SH-SY5Y (cell line): Measurements from ENCODE around the gene TMCO6.

Source experiments
- GATA2 ChIP-seq: IDR thresholded peaks from 2 replicates; pipeline ENCODE4 v1.6.1; 2011; ENCODE audit warnings: mild to moderate bottlenecking, low read depth, low read length
- GATA3 ChIP-seq: IDR thresholded peaks from 2 replicates; pipeline ENCODE4 v1.6.1; 2011; ENCODE audit warnings: low read depth, mild to moderate bottlenecking, low read length, moderate library complexity

DNA sequence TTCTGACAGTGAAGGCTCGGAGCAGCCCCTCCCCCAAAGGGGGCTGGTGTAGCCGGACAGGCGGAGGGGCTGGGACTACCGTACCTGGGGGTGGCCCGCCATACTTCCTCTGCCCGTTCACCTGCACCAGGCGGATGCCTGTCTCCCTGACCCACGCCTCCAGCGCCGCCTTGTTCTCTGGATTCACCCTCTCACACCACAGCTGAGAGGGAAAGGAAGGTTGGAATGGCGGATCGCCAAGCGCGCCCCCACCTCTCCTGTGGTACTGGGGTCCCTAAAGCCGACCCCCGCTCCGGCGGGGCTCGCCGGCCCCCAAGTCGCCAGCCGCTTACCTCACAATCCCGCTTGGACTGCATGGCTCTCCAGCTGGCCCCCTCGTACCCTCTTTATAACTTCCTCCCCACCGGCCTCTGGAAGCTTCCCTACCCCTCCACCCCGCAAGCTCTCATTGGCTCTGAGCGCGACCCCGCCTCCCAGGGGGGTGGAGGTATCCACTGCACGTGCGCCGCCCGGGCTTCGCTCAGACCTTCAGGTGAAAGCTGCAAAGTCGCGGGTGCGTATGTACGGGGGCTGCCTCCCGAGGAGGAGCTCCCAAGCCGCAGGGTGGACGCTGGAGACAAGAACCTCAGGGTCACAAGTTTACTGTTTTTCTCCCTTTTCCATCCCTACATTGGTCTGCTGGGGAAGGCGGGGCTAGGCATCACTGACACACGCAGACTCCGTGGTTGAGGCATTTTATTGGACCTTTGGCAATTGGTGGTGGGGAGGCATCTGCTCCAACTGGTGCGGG is 34.1 kb downstream of the TMCO6 start, which contains the start of gene DND1:
- TF ChIP-seq GATA2 (no peak), GATA3 (no peak)
